SHP77 treated with DMSO at 0.1 percent for 48 hours (cell line): ENCODE results near the gene RANGRF.

ENCODE experiments used
- DNase-seq: peaks from one replicate; lab custom pipeline; 2025; lab: John Stamatoyannopoulos, UW

Gene RANGRF

GRCh38 chr17:8314797-8315763 lies 26.6 kb downstream of the RANGRF start:
- DNase-seq = no peak

GRCh38 chr17:8315764-8316217 lies 27.3 kb downstream of the RANGRF start:
- DNase-seq = no peak

- no peak for DNase-seq
These were observed 29.8 kb downstream of the RANGRF start for GRCh38 chr17:8318010-8318935.

- no peak for DNase-seq
These were observed 31.8 kb downstream of the RANGRF start for GRCh38 chr17:8320262-8320661.

GRCh38 chr17:8320990-8321389 lies 32.5 kb downstream of the RANGRF start:
- DNase-seq = no peak

GRCh38 chr17:8322061-8322460 lies 33.6 kb downstream of the RANGRF start:
- DNase-seq = no peak

- no peak for DNase-seq
These were observed 35.7 kb downstream of the RANGRF start for GRCh38 chr17:8324132-8324531.

- DNase-seq = no peak
These were observed 36.5 kb downstream of the RANGRF start for GRCh38 chr17:8324923-8325322.

GRCh38 chr17:8326511-8327302 lies 38.2 kb downstream of the RANGRF start:
- DNase-seq = no peak

- no peak for DNase-seq
These were observed 38.8 kb downstream of the RANGRF start for GRCh38 chr17:8327303-8327649.

- no peak for DNase-seq
These were observed 43.7 kb downstream of the RANGRF start for GRCh38 chr17:8332128-8332527.

- DNase-seq = no peak
These were observed 44.2 kb downstream of the RANGRF start for GRCh38 chr17:8332688-8333087.

- DNase-seq = no peak
These were observed 44.8 kb downstream of the RANGRF start for GRCh38 chr17:8333281-8333680.

- DNase-seq = no peak
These were observed 49.6 kb downstream of the RANGRF start for GRCh38 chr17:8337802-8338752.

GRCh38 chr17:8338753-8339140 lies 50.3 kb downstream of the RANGRF start:
- no peak for DNase-seq

- no peak for DNase-seq
These were observed 51.1 kb downstream of the RANGRF start, which contains the start of gene ODF4 for GRCh38 chr17:8339540-8339939. Gene ODF4 (plus strand): TSS chr17:8339840. CDS start chr17:8340052, 212 bp downstream.
